AG04450 (cell line): ENCODE results near the gene PTTG2. TPM values are rescaled to one million over a fixed set of nuclear protein-coding genes. Genes with fewer than 3 reads are reported as not detected.

Source experiments
- CTCF ChIA-PET: fragments of 300-600, 350-600 bp; formaldehyde crosslinking; extraction: SDS; loops from one replicate; lab custom pipeline; 2022; ENCODE audit warnings: antibody characterized with exemption, inconsistent platforms; lab: Charles Lee
- POLR2A ChIA-PET: fragments of 350-600 bp; formaldehyde crosslinking; extraction: SDS; loops from one replicate; lab custom pipeline; 2021; ENCODE audit warnings: antibody characterized with exemption, inconsistent platforms; lab: Yijun Ruan, JAX
- DNase-seq: peaks from one replicate; pipeline ENCODE4 v3.0.0-alpha.2; 2011; ENCODE audit warnings: low read depth, low spot score
- H3K27ac ChIP-seq: one replicate; pipeline ENCODE4 v1.5.1; 2012; ENCODE audit warnings: low read depth, low read length, control low read depth
- H3K27me3 ChIP-seq: one replicate; pipeline ENCODE4 v1.6.0; 2012; ENCODE audit warnings: low read length; ENCODE audit not compliant: control insufficient read depth, insufficient read depth
- H3K4me3 ChIP-seq: 2 replicates; pipeline ENCODE4 v1.5.1; 2011; ENCODE audit warnings: mild to moderate bottlenecking, low read depth, low read length, control low read depth
- H3K9me3 ChIP-seq: 2 replicates; pipeline ENCODE4 v1.5.1; 2012; ENCODE audit warnings: low read length; ENCODE audit not compliant: control insufficient read depth, insufficient read depth
- CTCF ChIP-seq: IDR thresholded peaks from 2 replicates; pipeline ENCODE4 v1.5.1; 2011; ENCODE audit warnings: low read depth, low read length, control low read depth, inconsistent platforms
- polyA plus RNA-seq: library from polyadenylated mRNA; depleted of rRNA; stranded (reverse); fragments of >200 nt; gene quantifications from 2 replicates; pipeline ENCODE4 v1.2.3, GENCODE V29; 2011

Gene PTTG2
- polyA plus RNA-seq, 1 experiment, result not detected

- H3K9me3 ChIP-seq, result no peaks in the 10 kb centered on the region
- no peak for TF ChIP-seq CTCF
- ChIA-PET POLR2A (no interaction called here), CTCF (interaction anchor here (0.6 kb wide), 1 partner anchor 16 kb away, joined by 3 read pairs; no protein-coding TSS in a partner anchor)
- H3K4me3 ChIP-seq, result no peak overlapping the region
- no peak overlapping the region for H3K27ac ChIP-seq
- no peak for DNase-seq
- no peaks in the 10 kb centered on the region for H3K27me3 ChIP-seq
These were observed 31.6 kb downstream of the PTTG2 start for GRCh38 chr4:37991623-37992410.

GRCh38 chr4:37993806-37994205 lies 33.6 kb downstream of the PTTG2 start:
- CTCF ChIA-PET, result interaction anchor here (0.5 to 1.2 kb wide), 2 partner anchors 15 to 190 kb away, joined by 3 read pairs; no protein-coding TSS in a partner anchor

DNA sequence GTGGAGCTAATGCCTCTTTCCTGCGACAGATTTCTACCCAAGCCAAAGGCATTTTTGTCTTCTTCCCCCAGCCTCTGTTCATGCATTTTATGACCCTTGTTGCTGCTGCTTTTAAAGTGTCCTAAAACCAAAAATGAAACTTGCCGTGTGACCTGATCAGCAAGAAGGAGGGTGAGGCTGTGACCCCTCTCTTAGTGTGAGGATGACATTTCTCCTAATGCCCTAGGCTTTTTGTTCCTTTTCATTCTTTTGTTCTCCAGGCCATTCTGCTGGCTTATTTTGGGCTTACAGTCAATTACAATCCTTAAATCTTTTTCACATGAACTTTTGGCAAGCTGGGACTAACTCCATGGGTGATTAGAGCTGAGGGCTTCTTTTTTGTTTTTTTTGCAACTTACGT lies 34.4 kb downstream of the PTTG2 start:
- Histone ChIP-seq H3K27ac (no peak overlapping the region), H3K27me3 (no peaks in the 10 kb centered on the region), H3K4me3 (no peak overlapping the region), H3K9me3 (no peaks in the 10 kb centered on the region)
- no peak for TF ChIP-seq CTCF
- DNase-seq, result no peak
- ChIA-PET CTCF (no interaction called here), POLR2A (no interaction called here)

More at GRCh38 chr4:37993806-37994205, 33.6 kb downstream of the PTTG2 start:
- DNase-seq, result no peak
- POLR2A ChIA-PET, result no interaction called here
- H3K27ac ChIP-seq, result no peak overlapping the region
- no peak overlapping the region for H3K4me3 ChIP-seq
- TF ChIP-seq CTCF, result no peak
- H3K27me3 ChIP-seq, result no peaks in the 10 kb centered on the region
- no peaks in the 10 kb centered on the region for H3K9me3 ChIP-seq

GRCh38 chr4:37995299-37995821 lies 35.2 kb downstream of the PTTG2 start:
- no peaks in the 10 kb centered on the region for H3K27me3 ChIP-seq
- H3K9me3 ChIP-seq, result no peaks in the 10 kb centered on the region
- POLR2A ChIA-PET, result no interaction called here
- no peak for DNase-seq
- H3K27ac ChIP-seq, result no peak overlapping the region
- TF ChIP-seq CTCF, result no peak
- CTCF ChIA-PET, result no interaction called here
- H3K4me3 ChIP-seq, result no peak overlapping the region
